Mucosa of rectum (tissue), 2 donors: ENCODE data around the gene PRLH.

ENCODE experiments used
- H3K27ac ChIP-seq, 2 donors: one replicate each; pipeline ENCODE4 v1.7.0; 2013; ENCODE audit warnings: inconsistent platforms in 2 of 2, low read depth in 2 of 2, low read length in 2 of 2
- H3K27me3 ChIP-seq, 2 donors: one replicate each; pipeline ENCODE4 v1.7.0; 2013; ENCODE audit warnings: low read length in 2 of 2; ENCODE audit not compliant: control insufficient read depth in 2 of 2, insufficient read depth in 2 of 2
- H3K36me3 ChIP-seq, 2 donors: one replicate each; pipeline ENCODE4 v1.7.0; 2013; ENCODE audit warnings: low read length in 2 of 2; ENCODE audit not compliant: control insufficient read depth in 2 of 2, insufficient read depth in 2 of 2
- H3K4me1 ChIP-seq, 2 donors: one replicate each; pipeline ENCODE4 v1.7.0; 2013; ENCODE audit warnings: low read length in 2 of 2, mild to moderate bottlenecking in 1 of 2; ENCODE audit not compliant: control insufficient read depth in 2 of 2, insufficient read depth in 2 of 2
- H3K4me3 ChIP-seq, 2 donors: one replicate each; pipeline ENCODE4 v1.7.0; 2013; ENCODE audit warnings: low read length in 2 of 2
- H3K9ac ChIP-seq, 2 donors: one replicate each; pipeline ENCODE4 v1.7.0; 2013; ENCODE audit warnings: low read length in 2 of 2, low read depth in 1 of 2, mild to moderate bottlenecking in 1 of 2
- H3K9me3 ChIP-seq, 2 donors: one replicate each; pipeline ENCODE4 v1.7.0; 2013; ENCODE audit warnings: low read length in 2 of 2; ENCODE audit not compliant: control insufficient read depth in 2 of 2
- donor health status: healthy.
- donor health status: Normal muscosa, but diverticular disease.

PRLH gene

GRCh38 chr2:237549216-237549615, 17.2 kb upstream of the PRLH start:
- Histone ChIP-seq H3K9ac (no peak overlapping the region), H3K4me3 (no peak overlapping the region), H3K36me3 (peaks cover 14 to 51% of the 10 kb centered on the region in 2 donors), H3K4me1 (peaks cover 0 to 3% of the 10 kb centered on the region in 2 donors), H3K9me3 (no peaks in the 10 kb centered on the region), H3K27ac (no peak overlapping the region), H3K27me3 (no peaks in the 10 kb centered on the region)

GRCh38 chr2:237549643-237550415, 16.5 kb upstream of the PRLH start:
- H3K9ac ChIP-seq, result no peak overlapping the region
- no peak overlapping the region for H3K4me3 ChIP-seq
- H3K27me3 ChIP-seq, result no peaks in the 10 kb centered on the region
- peaks cover 0 to 3% of the 10 kb centered on the region in 2 donors for H3K4me1 ChIP-seq
- no peak overlapping the region for H3K27ac ChIP-seq
- peaks cover 15 to 56% of the 10 kb centered on the region in 2 donors for H3K36me3 ChIP-seq
- H3K9me3 ChIP-seq, result no peaks in the 10 kb centered on the region

- Histone ChIP-seq H3K9me3 (no peaks in the 10 kb centered on the region), H3K27me3 (no peaks in the 10 kb centered on the region), H3K27ac (no peak overlapping the region), H3K9ac (no peak overlapping the region), H3K4me3 (no peak overlapping the region), H3K4me1 (peaks cover 0 to 3% of the 10 kb centered on the region in 2 donors), H3K36me3 (peaks cover 19 to 55% of the 10 kb centered on the region in 2 donors)
Observed at GRCh38 chr2:237551071-237551574, 15.3 kb upstream of the PRLH start.

- Histone ChIP-seq H3K4me1 (no peaks in the 10 kb centered on the region), H3K36me3 (peaks cover 19 to 49% of the 10 kb centered on the region in 2 donors), H3K9ac (no peak overlapping the region), H3K9me3 (no peaks in the 10 kb centered on the region), H3K27ac (no peak overlapping the region), H3K4me3 (no peak overlapping the region), H3K27me3 (no peaks in the 10 kb centered on the region)
Observed at GRCh38 chr2:237552908-237553307, 13.5 kb upstream of the PRLH start.

GRCh38 chr2:237553948-237554347, 12.4 kb upstream of the PRLH start:
- no peaks in the 10 kb centered on the region for H3K9me3 ChIP-seq
- H3K27me3 ChIP-seq, result no peaks in the 10 kb centered on the region
- H3K4me1 ChIP-seq, result no peaks in the 10 kb centered on the region
- peaks cover 17 to 44% of the 10 kb centered on the region in 2 donors for H3K36me3 ChIP-seq
- no peak overlapping the region for H3K27ac ChIP-seq
- H3K4me3 ChIP-seq, result no peak overlapping the region
- H3K9ac ChIP-seq, result no peak overlapping the region

- no peak overlapping the region for H3K27ac ChIP-seq
- H3K27me3 ChIP-seq, result no peaks in the 10 kb centered on the region
- H3K36me3 ChIP-seq, result peaks cover 14 to 37% of the 10 kb centered on the region in 2 donors
- no peaks in the 10 kb centered on the region for H3K9me3 ChIP-seq
- H3K4me3 ChIP-seq, result no peak overlapping the region
- H3K9ac ChIP-seq, result no peak overlapping the region
- H3K4me1 ChIP-seq, result no peaks in the 10 kb centered on the region
Observed at GRCh38 chr2:237555560-237555959, 10.8 kb upstream of the PRLH start.

- Histone ChIP-seq H3K27me3 (no peaks in the 10 kb centered on the region), H3K27ac (no peak overlapping the region), H3K36me3 (peaks cover 14 to 28% of the 10 kb centered on the region in 2 donors), H3K4me3 (no peak overlapping the region), H3K9me3 (no peaks in the 10 kb centered on the region), H3K9ac (no peak overlapping the region), H3K4me1 (no peaks in the 10 kb centered on the region)
Observed at GRCh38 chr2:237556773-237557632, 9.4 kb upstream of the PRLH start.

- no peaks in the 10 kb centered on the region for H3K4me1 ChIP-seq
- no peak overlapping the region for H3K27ac ChIP-seq
- no peaks in the 10 kb centered on the region for H3K27me3 ChIP-seq
- H3K9me3 ChIP-seq, result no peaks in the 10 kb centered on the region
- H3K9ac ChIP-seq, result no peak overlapping the region
- H3K4me3 ChIP-seq, result no peak overlapping the region
- H3K36me3 ChIP-seq, result peaks cover 14 to 28% of the 10 kb centered on the region in 2 donors
Observed at GRCh38 chr2:237557633-237558015, 8.8 kb upstream of the PRLH start.

- Histone ChIP-seq H3K36me3 (peaks cover 6 to 14% of the 10 kb centered on the region in 2 donors), H3K27ac (no peak overlapping the region), H3K4me3 (no peak overlapping the region)
Observed at GRCh38 chr2:237558961-237559641, 7.3 kb upstream of the PRLH start.

More at GRCh38 chr2:237558961-237559641, 7.3 kb upstream of the PRLH start:
- Histone ChIP-seq H3K9me3 (no peaks in the 10 kb centered on the region), H3K9ac (no peak overlapping the region), H3K27me3 (no peaks in the 10 kb centered on the region), H3K4me1 (no peaks in the 10 kb centered on the region)
